HEK293 (cell line): Measurements from ENCODE around the gene HCRTR2.

Experiments
- CTCF ChIA-PET: fragments of 350-600 bp; formaldehyde crosslinking; extraction: SDS; loops from one replicate; lab custom pipeline; 2021; ENCODE audit warnings: antibody characterized with exemption; lab: Yijun Ruan, JAX
- POLR2A ChIA-PET: fragments of 300-600 bp; formaldehyde crosslinking; extraction: SDS; loops from one replicate; lab custom pipeline; 2020; ENCODE audit warnings: antibody characterized with exemption, inconsistent platforms; lab: Yijun Ruan, JAX
- H3K27ac ChIP-seq: fragments of 200-500 bp; sonication (Bioruptor generic); 2 replicates; pipeline ENCODE4 v1.5.1; 2014; ENCODE audit warnings: low read depth, low read length, control low read depth, inconsistent platforms; ENCODE audit errors: extremely low read depth
- H3K36me3 ChIP-seq, 2 experiments: fragments of 200-500 bp in 1 of 2; sonication (Bioruptor generic) in 1 of 2; 1 replicate in 1 of 2; 2 replicates in 1 of 2; pipeline ENCODE4 v1.5.1; 2014 to 2017; ENCODE audit warnings: inconsistent platforms in 2 of 2, low read length in 2 of 2; ENCODE audit not compliant: control insufficient read depth in 2 of 2, insufficient read depth in 1 of 2
- H3K4me1 ChIP-seq: fragments of 200-500 bp; sonication (Bioruptor generic); 2 replicates; pipeline ENCODE4 v1.5.1; 2014; ENCODE audit warnings: mild to moderate bottlenecking, low read length, inconsistent platforms; ENCODE audit not compliant: control insufficient read depth, insufficient read depth
- H3K4me3 ChIP-seq: 2 replicates; pipeline ENCODE4 v1.5.1; 2011; ENCODE audit warnings: low read depth, mild to moderate bottlenecking, control low read depth, low read length, moderate library complexity
- H3K9me3 ChIP-seq: fragments of 200-500 bp; sonication (Bioruptor generic); 2 replicates; pipeline ENCODE4 v1.5.1; 2014; ENCODE audit warnings: low read depth, low read length, inconsistent platforms; ENCODE audit not compliant: control insufficient read depth, insufficient read depth
- GLIS2 ChIP-seq: fragments of 450-650 bp; formaldehyde crosslinking; IDR thresholded peaks from 2 replicates; pipeline ENCODE4 v1.5.1; 2016; ENCODE audit warnings: missing biosample characterization, missing genetic modification characterization
- IKZF3 ChIP-seq: fragments of 450-650 bp; IDR thresholded peaks from 2 replicates; pipeline ENCODE4 v1.5.0; 2018; ENCODE audit warnings: missing biosample characterization, mild to moderate bottlenecking, missing genetic modification characterization, moderate library complexity
- KLF9 ChIP-seq: fragments of 450-650 bp; formaldehyde crosslinking; IDR thresholded peaks from 2 replicates; pipeline ENCODE4 v1.5.1; 2016; ENCODE audit warnings: missing biosample characterization, missing genetic modification characterization, low read depth
- ZFP37 ChIP-seq: fragments of 450-650 bp; formaldehyde crosslinking; IDR thresholded peaks from 2 replicates; pipeline ENCODE4 v1.5.1; 2016; ENCODE audit warnings: missing biosample characterization, missing genetic modification characterization
- ZNF221 ChIP-seq: fragments of 450-650 bp; formaldehyde crosslinking; IDR thresholded peaks from 2 replicates; pipeline ENCODE4 v1.5.1; 2017; ENCODE audit warnings: missing biosample characterization, missing genetic modification characterization, borderline replicate concordance
- ZNF223 ChIP-seq: fragments of 450-650 bp; formaldehyde crosslinking; IDR thresholded peaks from 2 replicates; pipeline ENCODE4 v1.5.1; 2016; ENCODE audit warnings: missing biosample characterization, missing genetic modification characterization
- ZNF341 ChIP-seq: fragments of 450-650 bp; formaldehyde crosslinking; IDR thresholded peaks from 2 replicates; pipeline ENCODE4; 2016; ENCODE audit warnings: low read depth, missing biosample characterization, missing genetic modification characterization
- ZNF362 ChIP-seq: fragments of 450-650 bp; formaldehyde crosslinking; IDR thresholded peaks from 2 replicates; pipeline ENCODE4 v1.5.1; 2016; ENCODE audit warnings: missing biosample characterization, missing genetic modification characterization
- ZNF610 ChIP-seq: fragments of 450-650 bp; formaldehyde crosslinking; IDR thresholded peaks from 2 replicates; pipeline ENCODE4 v1.5.1; 2016; ENCODE audit warnings: missing biosample characterization, missing genetic modification characterization, borderline replicate concordance
- ZNF664 ChIP-seq: fragments of 450-650 bp; formaldehyde crosslinking; IDR thresholded peaks from 2 replicates; pipeline ENCODE4 v1.5.1; 2016; ENCODE audit warnings: missing biosample characterization, missing genetic modification characterization
- ZNF677 ChIP-seq: fragments of 450-650 bp; IDR thresholded peaks from 2 replicates; pipeline ENCODE4 v1.5.0; 2018; ENCODE audit warnings: missing biosample characterization, mild to moderate bottlenecking, missing genetic modification characterization, moderate library complexity
- ZNF707 ChIP-seq: fragments of 450-650 bp; formaldehyde crosslinking; IDR thresholded peaks from 2 replicates; pipeline ENCODE4 v1.5.1; 2016; ENCODE audit warnings: missing biosample characterization, missing genetic modification characterization
- ZNF76 ChIP-seq: fragments of 450-650 bp; formaldehyde crosslinking; IDR thresholded peaks from 2 replicates; pipeline ENCODE4; 2016; ENCODE audit warnings: low read depth, missing biosample characterization, missing genetic modification characterization, borderline replicate concordance
- ZNF768 ChIP-seq: fragments of 450-650 bp; formaldehyde crosslinking; IDR thresholded peaks from 2 replicates; pipeline ENCODE4 v1.5.1; 2018; ENCODE audit warnings: missing biosample characterization, mild to moderate bottlenecking, missing genetic modification characterization
- TF ChIP-seq, protein P1 (sequence below): fragments of 450-650 bp; formaldehyde crosslinking; IDR thresholded peaks from 2 replicates; pipeline ENCODE4 v1.5.1; 2016; ENCODE audit warnings: missing biosample characterization, missing genetic modification characterization
- TF ChIP-seq, protein P2 (sequence below): fragments of 450-650 bp; formaldehyde crosslinking; optimal IDR thresholded peaks from 2 replicates; pipeline ENCODE3; 2016; ENCODE audit warnings: missing biosample characterization, mild to moderate bottlenecking, missing genetic modification characterization
- TF ChIP-seq, protein P3 (sequence below): fragments of 450-650 bp; formaldehyde crosslinking; IDR thresholded peaks from 2 replicates; pipeline ENCODE4 v1.5.1; 2016; ENCODE audit warnings: missing biosample characterization, missing genetic modification characterization, low read depth

Gene HCRTR2

GRCh38 chr6:55304747-55305146 lies 130.4 kb downstream of the HCRTR2 start:
- Histone ChIP-seq H3K36me3 (no peaks in the 10 kb centered on the region), H3K4me1 (no peaks in the 10 kb centered on the region), H3K9me3 (no peaks in the 10 kb centered on the region), H3K27ac (no peak overlapping the region), H3K4me3 (no peak overlapping the region)
- TF ChIP-seq, protein P1, sequence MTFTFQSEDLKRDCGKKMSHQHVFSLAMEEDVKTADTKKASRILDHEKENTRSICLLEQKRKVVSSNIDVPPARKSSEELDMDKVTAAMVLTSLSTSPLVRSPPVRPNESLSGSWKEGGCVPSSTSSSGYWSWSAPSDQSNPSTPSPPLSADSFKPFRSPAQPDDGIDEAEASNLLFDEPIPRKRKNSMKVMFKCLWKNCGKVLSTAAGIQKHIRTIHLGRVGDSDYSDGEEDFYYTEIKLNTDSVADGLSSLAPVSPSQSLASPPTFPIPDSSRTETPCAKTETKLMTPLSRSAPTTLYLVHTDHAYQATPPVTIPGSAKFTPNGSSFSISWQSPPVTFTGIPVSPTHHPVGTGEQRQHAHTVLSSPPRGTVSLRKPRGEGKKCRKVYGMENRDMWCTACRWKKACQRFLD (tag by site-specific recombination) = no peak
- no peak for TF ChIP-seq KLF9
- no peak for TF ChIP-seq ZNF610 (tag by site-specific recombination)
- ChIA-PET POLR2A (no interaction called here), CTCF (interaction anchor here (1.5 kb wide), 1 partner anchor 13 kb away, joined by 9 read pairs; no protein-coding TSS in a partner anchor)

DNA sequence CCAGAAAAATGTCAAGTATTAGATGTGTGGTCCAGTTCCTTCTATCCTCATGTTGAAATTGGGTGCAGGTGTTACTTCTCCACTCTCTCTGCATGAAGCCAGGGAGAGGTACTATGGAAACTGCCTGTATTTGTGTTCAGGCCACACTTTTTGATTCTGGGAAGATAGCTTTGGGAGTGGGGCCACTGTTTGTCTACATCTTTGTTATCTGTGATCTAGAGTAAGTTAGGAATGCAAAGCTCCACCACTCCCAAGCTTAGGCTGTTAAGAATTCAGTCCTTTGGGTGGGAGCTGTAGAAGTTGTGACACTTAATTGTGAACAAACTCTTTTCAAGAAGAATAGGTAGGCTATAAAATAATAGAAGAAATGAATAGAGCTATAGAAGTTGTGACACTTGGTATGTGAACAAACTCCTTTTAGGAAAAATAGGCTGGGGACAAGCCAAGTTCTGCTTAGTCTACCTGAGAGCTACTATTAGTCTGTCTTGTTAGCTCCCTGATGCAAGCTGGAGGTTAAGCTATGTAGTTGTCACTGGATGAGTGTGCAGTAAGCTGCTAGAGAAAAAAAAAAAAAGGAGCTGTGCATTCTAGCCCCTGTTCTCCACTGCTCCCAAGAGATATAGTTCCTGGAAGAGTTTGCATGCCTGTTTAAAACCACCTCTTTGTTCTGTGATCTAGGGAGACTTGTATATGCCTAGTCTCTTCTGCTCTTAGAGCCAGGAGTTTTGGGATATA lies 145.8 kb downstream of the HCRTR2 start:
- TF ChIP-seq ZNF76 (tag by site-specific recombination) (no peak), ZFP37 (tag by site-specific recombination) (no peak), ZNF664 (tag by site-specific recombination) (no peak), ZNF610 (tag by site-specific recombination) (no peak), ZNF768 (no peak)
- H3K27ac ChIP-seq = no peak overlapping the region
- H3K4me3 ChIP-seq = no peak overlapping the region
- POLR2A ChIA-PET = no interaction called here
- no peaks in the 10 kb centered on the region for H3K4me1 ChIP-seq
- H3K9me3 ChIP-seq = no peaks in the 10 kb centered on the region
- CTCF ChIA-PET = interaction anchor here (0.5 kb wide), 2 partner anchors 166 to 208 kb away, joined by 3 to 4 read pairs; no protein-coding TSS in a partner anchor
- no peaks in the 10 kb centered on the region for H3K36me3 ChIP-seq

- no peaks in the 10 kb centered on the region for H3K4me1 ChIP-seq
- CTCF ChIA-PET = no interaction called here
- TF ChIP-seq ZNF341 (tag by site-specific recombination) (no peak), ZNF707 (tag by site-specific recombination) (no peak), ZNF221 (tag by site-specific recombination) (no peak), ZNF610 (tag by site-specific recombination) (no peak), GLIS2 (tag by site-specific recombination) (no peak), ZFP37 (tag by site-specific recombination) (no peak), ZNF677 (tag by site-specific recombination) (no peak), ZNF223 (tag by site-specific recombination) (no peak), IKZF3 (tag by site-specific recombination) (no peak), ZNF362 (tag by site-specific recombination) (no peak)
- TF ChIP-seq, protein P2, sequence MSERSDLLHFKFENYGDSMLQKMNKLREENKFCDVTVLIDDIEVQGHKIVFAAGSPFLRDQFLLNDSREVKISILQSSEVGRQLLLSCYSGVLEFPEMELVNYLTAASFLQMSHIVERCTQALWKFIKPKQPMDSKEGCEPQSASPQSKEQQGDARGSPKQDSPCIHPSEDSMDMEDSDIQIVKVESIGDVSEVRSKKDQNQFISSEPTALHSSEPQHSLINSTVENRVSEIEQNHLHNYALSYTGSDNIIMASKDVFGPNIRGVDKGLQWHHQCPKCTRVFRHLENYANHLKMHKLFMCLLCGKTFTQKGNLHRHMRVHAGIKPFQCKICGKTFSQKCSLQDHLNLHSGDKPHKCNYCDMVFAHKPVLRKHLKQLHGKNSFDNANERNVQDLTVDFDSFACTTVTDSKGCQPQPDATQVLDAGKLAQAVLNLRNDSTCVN = no peak
- TF ChIP-seq, protein P3, sequence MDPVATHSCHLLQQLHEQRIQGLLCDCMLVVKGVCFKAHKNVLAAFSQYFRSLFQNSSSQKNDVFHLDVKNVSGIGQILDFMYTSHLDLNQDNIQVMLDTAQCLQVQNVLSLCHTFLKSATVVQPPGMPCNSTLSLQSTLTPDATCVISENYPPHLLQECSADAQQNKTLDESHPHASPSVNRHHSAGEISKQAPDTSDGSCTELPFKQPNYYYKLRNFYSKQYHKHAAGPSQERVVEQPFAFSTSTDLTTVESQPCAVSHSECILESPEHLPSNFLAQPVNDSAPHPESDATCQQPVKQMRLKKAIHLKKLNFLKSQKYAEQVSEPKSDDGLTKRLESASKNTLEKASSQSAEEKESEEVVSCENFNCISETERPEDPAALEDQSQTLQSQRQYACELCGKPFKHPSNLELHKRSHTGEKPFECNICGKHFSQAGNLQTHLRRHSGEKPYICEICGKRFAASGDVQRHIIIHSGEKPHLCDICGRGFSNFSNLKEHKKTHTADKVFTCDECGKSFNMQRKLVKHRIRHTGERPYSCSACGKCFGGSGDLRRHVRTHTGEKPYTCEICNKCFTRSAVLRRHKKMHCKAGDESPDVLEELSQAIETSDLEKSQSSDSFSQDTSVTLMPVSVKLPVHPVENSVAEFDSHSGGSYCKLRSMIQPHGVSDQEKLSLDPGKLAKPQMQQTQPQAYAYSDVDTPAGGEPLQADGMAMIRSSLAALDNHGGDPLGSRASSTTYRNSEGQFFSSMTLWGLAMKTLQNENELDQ (tag by site-specific recombination) = no peak
- TF ChIP-seq, all 188 proteins: peak for 0
- Histone ChIP-seq H3K36me3 (no peaks in the 10 kb centered on the region), H3K4me3 (no peak overlapping the region), H3K27ac (no peak overlapping the region), H3K9me3 (no peaks in the 10 kb centered on the region)
- POLR2A ChIA-PET = no interaction called here
Observed at GRCh38 chr6:55320696-55321086, 146.4 kb downstream of the HCRTR2 start.
